H1 (cell line): ENCODE data around the gene HDAC3. TPM values are rescaled to one million over a fixed set of nuclear protein-coding genes. Genes with fewer than 3 reads are reported as not detected.

ENCODE experiments used
- CTCF ChIA-PET: fragments of 300-600 bp; sonication (Branson Sonifier 250); formaldehyde crosslinking; loops from one replicate; lab custom pipeline; 2021; ENCODE audit not compliant: partially characterized antibody; lab: Charles Lee
- POLR2A ChIA-PET: fragments of 300-600 bp; sonication (Branson Sonifier 250); formaldehyde crosslinking; loops from one replicate; lab custom pipeline; 2021; ENCODE audit warnings: inconsistent platforms; ENCODE audit not compliant: partially characterized antibody; lab: Charles Lee
- DNase-seq, 2 experiments: peaks; one replicate each; pipeline versions ENCODE4 v3.0.0 to v3.0.0-alpha.2; 2010 to 2022; ENCODE audit warnings: low spot score in 2 of 2, low read depth in 1 of 2, mixed read lengths in 1 of 2
- FAIRE-seq: peaks from 2 replicates; lab custom pipeline; 2011; peaks lifted over from hg19 to GRCh38; lab: Jason Lieb, UNC
- H2AFZ ChIP-seq: 2 replicates; pipeline ENCODE4 v1.8.1; 2012; ENCODE audit warnings: low read length, inconsistent platforms
- H2AK5ac ChIP-seq: 2 replicates; pipeline ENCODE4 v1.6.1; 2013; ENCODE audit warnings: low read depth, low read length
- H2BK120ac ChIP-seq: replicated peaks from 2 replicates; pipeline ENCODE3; 2013; ENCODE audit warnings: low read depth, low read length, inconsistent platforms
- H2BK12ac ChIP-seq: 2 replicates; pipeline ENCODE4 v1.6.1; 2013; ENCODE audit warnings: low read depth, low read length
- H2BK15ac ChIP-seq: 2 replicates; pipeline ENCODE4 v1.6.1; 2013; ENCODE audit warnings: low read length
- H2BK20ac ChIP-seq: 2 replicates; pipeline ENCODE4 v1.6.1; 2013; ENCODE audit warnings: low read length
- H2BK5ac ChIP-seq: 2 replicates; pipeline ENCODE4 v1.6.1; 2013; ENCODE audit warnings: low read depth, low read length
- H3K14ac ChIP-seq: 2 replicates; pipeline ENCODE4 v1.6.1; 2013; ENCODE audit warnings: inconsistent platforms; ENCODE audit not compliant: insufficient read length
- H3K18ac ChIP-seq: 2 replicates; pipeline ENCODE4 v1.6.1; 2013; ENCODE audit warnings: low read length; ENCODE audit errors: extremely low read depth
- H3K23ac ChIP-seq: 2 replicates; pipeline ENCODE4 v1.6.1; 2013; ENCODE audit warnings: inconsistent platforms; ENCODE audit not compliant: insufficient read length
- H3K23me2 ChIP-seq: 2 replicates; pipeline ENCODE4 v1.6.1; 2013; ENCODE audit warnings: low read depth, low read length
- H3K27ac ChIP-seq: 2 replicates; pipeline ENCODE4 v1.6.1; 2011; ENCODE audit warnings: low read depth, low read length, inconsistent platforms
- H3K27me3 ChIP-seq, 4 experiments: replicated peaks in 1 of 4; 1 replicate in 1 of 4; 2 replicates in 3 of 4; pipeline versions ENCODE4 v1.6.1 to v1.8.1; 2011 to 2013; ENCODE audit warnings: low read length in 3 of 4, mild to moderate bottlenecking in 3 of 4, inconsistent platforms in 2 of 4, mixed read lengths in 2 of 4, moderate library complexity in 1 of 4; ENCODE audit not compliant: control insufficient read depth in 3 of 4, insufficient read depth in 3 of 4; ENCODE audit errors: extremely low read depth in 1 of 4
- H3K36me3 ChIP-seq, 4 experiments: 2 replicates each; pipeline versions ENCODE4 v1.6.1 to v1.8.1; 2011 to 2013; ENCODE audit warnings: mild to moderate bottlenecking in 4 of 4, low read length in 3 of 4, moderate library complexity in 2 of 4, control low read depth in 1 of 4, inconsistent platforms in 1 of 4; ENCODE audit not compliant: insufficient read depth in 4 of 4, control insufficient read depth in 2 of 4
- H3K4ac ChIP-seq: replicated peaks from 2 replicates; pipeline ENCODE3; 2013; ENCODE audit warnings: low read length, low read depth, mixed read lengths, inconsistent platforms; ENCODE audit not compliant: insufficient read length
- H3K4me1 ChIP-seq, 4 experiments: replicated peaks in 1 of 4; 1 replicate in 1 of 4; 2 replicates in 3 of 4; pipeline versions ENCODE4 v1.6.1 to v1.8.1; 2011 to 2013; ENCODE audit warnings: low read length in 3 of 4, inconsistent platforms in 2 of 4, mixed read lengths in 1 of 4; ENCODE audit not compliant: insufficient read depth in 4 of 4, control insufficient read depth in 3 of 4
- H3K4me2 ChIP-seq, 2 experiments: 2 replicates each; pipeline versions ENCODE4 v1.6.1 to v1.8.1; 2011 to 2013; ENCODE audit warnings: low read depth in 2 of 2, low read length in 2 of 2, control low read depth in 1 of 2, inconsistent platforms in 1 of 2, mild to moderate bottlenecking in 1 of 2; ENCODE audit not compliant: insufficient read depth in 1 of 2
- H3K4me3 ChIP-seq, 4 experiments: fragments of 200-600, 300-600 bp in 1 of 4; sonication (generic), shearing (Covaris generic), sonication (Bioruptor Twin) in 1 of 4; 2 replicates each; pipeline versions ENCODE4 v1.5.1 to v1.8.1; 2011 to 2016; ENCODE audit warnings: low read length in 4 of 4, low read depth in 3 of 4, control low read depth in 2 of 4, inconsistent platforms in 2 of 4, mild to moderate bottlenecking in 2 of 4, mixed read lengths in 1 of 4, moderate library complexity in 1 of 4; ENCODE audit not compliant: insufficient read depth in 2 of 4; ENCODE audit errors: extremely low read depth in 1 of 4
- H3K56ac ChIP-seq: replicated peaks from 2 replicates; pipeline ENCODE3; 2013; ENCODE audit warnings: low read depth, mild to moderate bottlenecking, mixed read lengths, low read length, inconsistent platforms; ENCODE audit not compliant: insufficient read length
- H3K79me1 ChIP-seq: 2 replicates; pipeline ENCODE4 v1.6.1; 2013; ENCODE audit warnings: low read depth, low read length, control low read depth
- H3K79me2 ChIP-seq, 2 experiments: 2 replicates each; pipeline versions ENCODE4 v1.6.1 to v1.8.1; 2012 to 2013; ENCODE audit warnings: low read length in 2 of 2, mild to moderate bottlenecking in 2 of 2, inconsistent platforms in 1 of 2; ENCODE audit not compliant: insufficient read depth in 2 of 2, control insufficient read depth in 1 of 2
- H3K9ac ChIP-seq, 4 experiments: replicated peaks in 1 of 4; 1 replicate in 1 of 4; 2 replicates in 3 of 4; pipeline versions ENCODE4 v1.6.1 to v1.8.1; 2011 to 2013; ENCODE audit warnings: low read depth in 3 of 4, low read length in 3 of 4, control low read depth in 2 of 4, mild to moderate bottlenecking in 2 of 4, moderate library complexity in 2 of 4, inconsistent platforms in 1 of 4; ENCODE audit errors: extremely low read depth in 1 of 4
- H3K9me3 ChIP-seq, 2 experiments: 2 replicates each; pipeline versions ENCODE4 v1.6.1 to v1.8.1; 2012 to 2013; ENCODE audit warnings: mild to moderate bottlenecking in 2 of 2, moderate library complexity in 2 of 2, control low read depth in 1 of 2, inconsistent platforms in 1 of 2, low read depth in 1 of 2, low read length in 1 of 2, mixed read lengths in 1 of 2; ENCODE audit not compliant: insufficient read depth in 2 of 2
- H4K20me1 ChIP-seq, 2 experiments: replicated peaks in 1 of 2; 2 replicates each; pipeline versions ENCODE3 to v1.8.1; 2011 to 2013; ENCODE audit warnings: inconsistent platforms in 2 of 2, low read length in 2 of 2, mild to moderate bottlenecking in 1 of 2; ENCODE audit not compliant: insufficient read depth in 2 of 2, control insufficient read depth in 1 of 2
- H4K5ac ChIP-seq: 2 replicates; pipeline ENCODE4 v1.6.1; 2013; ENCODE audit warnings: low read length, low read depth, mixed read lengths, inconsistent platforms; ENCODE audit not compliant: insufficient read length
- H4K8ac ChIP-seq: 2 replicates; pipeline ENCODE4 v1.8.0; 2013; ENCODE audit warnings: mild to moderate bottlenecking, moderate library complexity, low read length, inconsistent platforms; ENCODE audit not compliant: insufficient read depth; ENCODE audit errors: extremely low read depth
- H4K91ac ChIP-seq: replicated peaks from 2 replicates; pipeline ENCODE3; 2013; ENCODE audit warnings: low read length, mixed read lengths, inconsistent platforms; ENCODE audit not compliant: insufficient read length
- CBX5 ChIP-seq: fragments of 300-800, 300-1000 bp; sonication (generic); IDR thresholded peaks from 2 replicates; pipeline ENCODE4 v1.7.1; 2016; ENCODE audit warnings: antibody characterized with exemption, low read length, low read depth
- CEBPB ChIP-seq: IDR thresholded peaks from 2 replicates; pipeline ENCODE4 v1.6.1; 2012; ENCODE audit warnings: low read depth, low read length
- HDAC2 ChIP-seq, 2 experiments: fragments of 300-600 bp in 1 of 2; sonication (generic) in 1 of 2; IDR thresholded peaks; 2 replicates each; pipeline ENCODE4 v1.6.1; 2011 to 2012; ENCODE audit warnings: low read depth in 2 of 2, low read length in 2 of 2, mild to moderate bottlenecking in 2 of 2, moderate library complexity in 2 of 2, borderline replicate concordance in 1 of 2, inconsistent platforms in 1 of 2
- RBBP5 ChIP-seq: IDR thresholded peaks from 2 replicates; pipeline ENCODE4 v1.7.1; 2012; ENCODE audit warnings: low read depth, mild to moderate bottlenecking, inconsistent platforms, low read length, moderate library complexity, borderline replicate concordance
- RFX5 ChIP-seq: IDR thresholded peaks from 2 replicates; pipeline ENCODE4 v1.6.1; 2011; ENCODE audit warnings: low read depth, low read length, improper control_type of control experiment, borderline replicate concordance
- polyA plus RNA-seq, 7 experiments: library from polyadenylated mRNA; depleted of rRNA in 3 of 7; stranded (reverse) in 5 of 7; unstranded in 2 of 7; fragments of >200 nt in 5 of 7; fragments of 200-250 nt in 2 of 7; gene quantifications; 1 replicate in 5 of 7; 2 replicates in 1 of 7; 4 replicates in 1 of 7; pipeline versions ENCODE4 v1.2.1 to v1.2.3, GENCODE V29; 2011 to 2013; ENCODE audit warnings: missing spikeins in 2 of 7, mixed read lengths in 2 of 7
- total RNA-seq: library from RNA; stranded (reverse); fragmentation: NEBNext Ultra II Directional; extraction: Animal tissue kit (Norgen Biotek cat#: 25700); gene quantifications from 2 replicates; pipeline ENCODE4 v1.2.1, GENCODE V29; 2021
- TF ChIP-seq, protein P1 (sequence below), 3 experiments: IDR thresholded peaks; 1 replicate in 2 of 3; 2 replicates in 1 of 3; pipeline versions ENCODE4 v1.5.1 to v1.6.1; 2011; ENCODE audit warnings: low read length in 3 of 3, mild to moderate bottlenecking in 3 of 3, inconsistent platforms in 2 of 3, low read depth in 1 of 3, moderate library complexity in 1 of 3; ENCODE audit not compliant: insufficient read depth in 1 of 3; ENCODE audit errors: control extremely low read depth in 1 of 3
- TF ChIP-seq, protein P2 (sequence below): IDR thresholded peaks from 2 replicates; pipeline ENCODE4 v1.6.1; 2012; ENCODE audit warnings: inconsistent platforms
- TF ChIP-seq, protein P3 (sequence below): IDR thresholded peaks from 2 replicates; pipeline ENCODE4 v1.6.1; 2011; ENCODE audit warnings: low read length, improper control_type of control experiment
- TF ChIP-seq, protein P4 (sequence below): IDR thresholded peaks from 2 replicates; pipeline ENCODE4 v1.6.1; 2012; ENCODE audit warnings: inconsistent platforms

HDAC3 gene
- total and polyA plus RNA-seq, 2 of the 8 experiments (the other 6 are each of a cell fraction or from before 2014, with no cell fraction given), result 99.0 to 120 TPM

DNA sequence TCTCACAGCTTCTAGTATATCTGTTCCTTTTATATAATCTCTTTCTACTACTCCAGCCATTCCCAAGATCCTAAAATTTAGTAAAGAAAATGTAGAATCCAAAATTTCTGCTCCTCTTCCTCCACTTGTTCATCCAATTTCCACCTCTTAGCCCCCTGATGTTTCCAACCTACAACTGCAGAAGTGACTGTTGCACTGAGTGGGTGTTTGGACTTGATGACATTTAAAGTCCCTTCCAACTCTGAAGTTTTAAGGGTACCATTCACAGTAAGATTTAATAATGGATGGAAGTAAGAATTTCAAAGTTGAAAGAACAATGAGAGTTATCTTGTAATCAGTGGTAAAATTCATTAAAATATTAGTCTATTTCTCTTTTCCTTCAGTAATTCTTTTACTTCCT, 23.3 kb downstream of the HDAC3 start:
- no peak for DNase-seq
- H3K4me1 ChIP-seq, result peaks cover 0 to 4% (median 2%) of the 10 kb centered on the region in 4 experiments; a peak in 3 of 7 replicates
- H3K9ac ChIP-seq, result no peak overlapping the region
- no peak overlapping the region for H3K56ac ChIP-seq
- peaks cover 3% of the 10 kb centered on the region; the same call in 1 of the 2 replicates for H3K23me2 ChIP-seq
- H2BK120ac ChIP-seq, result no peak overlapping the region
- H3K4ac ChIP-seq, result no peak overlapping the region
- no peaks in the 10 kb centered on the region for H3K36me3 ChIP-seq
- H2BK12ac ChIP-seq, result no peak overlapping the region
- ChIA-PET CTCF (interaction anchor here (0.5 to 8.8 kb wide), 4 partner anchors 21 to 174 kb away, joined by 4 to 74 read pairs (median 6); no protein-coding TSS in a partner anchor), POLR2A (interaction anchor here (1.5 to 8.2 kb wide), 2 partner anchors 8 to 24 kb away, joined by 4 to 55 read pairs; partner anchors contain the start of genes HDAC3 and RELL2)
- TF ChIP-seq RFX5 (no peak), HDAC2 (IDR thresholded peaks at IDR 0.05; ENCODE audit: borderline replicate concordance in 1 of 2, low read depth in 2 of 2, low read length in 2 of 2) (no peak), RBBP5 (no peak), CEBPB (no peak), CBX5 (no peak)
- TF ChIP-seq, protein P1, sequence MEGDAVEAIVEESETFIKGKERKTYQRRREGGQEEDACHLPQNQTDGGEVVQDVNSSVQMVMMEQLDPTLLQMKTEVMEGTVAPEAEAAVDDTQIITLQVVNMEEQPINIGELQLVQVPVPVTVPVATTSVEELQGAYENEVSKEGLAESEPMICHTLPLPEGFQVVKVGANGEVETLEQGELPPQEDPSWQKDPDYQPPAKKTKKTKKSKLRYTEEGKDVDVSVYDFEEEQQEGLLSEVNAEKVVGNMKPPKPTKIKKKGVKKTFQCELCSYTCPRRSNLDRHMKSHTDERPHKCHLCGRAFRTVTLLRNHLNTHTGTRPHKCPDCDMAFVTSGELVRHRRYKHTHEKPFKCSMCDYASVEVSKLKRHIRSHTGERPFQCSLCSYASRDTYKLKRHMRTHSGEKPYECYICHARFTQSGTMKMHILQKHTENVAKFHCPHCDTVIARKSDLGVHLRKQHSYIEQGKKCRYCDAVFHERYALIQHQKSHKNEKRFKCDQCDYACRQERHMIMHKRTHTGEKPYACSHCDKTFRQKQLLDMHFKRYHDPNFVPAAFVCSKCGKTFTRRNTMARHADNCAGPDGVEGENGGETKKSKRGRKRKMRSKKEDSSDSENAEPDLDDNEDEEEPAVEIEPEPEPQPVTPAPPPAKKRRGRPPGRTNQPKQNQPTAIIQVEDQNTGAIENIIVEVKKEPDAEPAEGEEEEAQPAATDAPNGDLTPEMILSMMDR (IDR thresholded peaks at IDR 0.05; ENCODE audit: control extremely low read depth in 1 of 3, insufficient read depth in 1 of 3, low read depth in 1 of 3, low read length in 3 of 3), result no peak
- TF ChIP-seq, protein P2, sequence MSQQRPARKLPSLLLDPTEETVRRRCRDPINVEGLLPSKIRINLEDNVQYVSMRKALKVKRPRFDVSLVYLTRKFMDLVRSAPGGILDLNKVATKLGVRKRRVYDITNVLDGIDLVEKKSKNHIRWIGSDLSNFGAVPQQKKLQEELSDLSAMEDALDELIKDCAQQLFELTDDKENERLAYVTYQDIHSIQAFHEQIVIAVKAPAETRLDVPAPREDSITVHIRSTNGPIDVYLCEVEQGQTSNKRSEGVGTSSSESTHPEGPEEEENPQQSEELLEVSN, result no peak
- TF ChIP-seq, protein P3, sequence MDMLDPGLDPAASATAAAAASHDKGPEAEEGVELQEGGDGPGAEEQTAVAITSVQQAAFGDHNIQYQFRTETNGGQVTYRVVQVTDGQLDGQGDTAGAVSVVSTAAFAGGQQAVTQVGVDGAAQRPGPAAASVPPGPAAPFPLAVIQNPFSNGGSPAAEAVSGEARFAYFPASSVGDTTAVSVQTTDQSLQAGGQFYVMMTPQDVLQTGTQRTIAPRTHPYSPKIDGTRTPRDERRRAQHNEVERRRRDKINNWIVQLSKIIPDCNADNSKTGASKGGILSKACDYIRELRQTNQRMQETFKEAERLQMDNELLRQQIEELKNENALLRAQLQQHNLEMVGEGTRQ, result no peak
- TF ChIP-seq, protein P4, sequence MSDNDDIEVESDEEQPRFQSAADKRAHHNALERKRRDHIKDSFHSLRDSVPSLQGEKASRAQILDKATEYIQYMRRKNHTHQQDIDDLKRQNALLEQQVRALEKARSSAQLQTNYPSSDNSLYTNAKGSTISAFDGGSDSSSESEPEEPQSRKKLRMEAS, result no peak
- H4K91ac ChIP-seq, result no peak overlapping the region
- H3K79me1 ChIP-seq, result no peaks in the 10 kb centered on the region; the same call in 1 of the 2 replicates
- H2BK15ac ChIP-seq, result no peak overlapping the region
- H3K18ac ChIP-seq, result no peak overlapping the region
- H4K8ac ChIP-seq, result no peak overlapping the region
- no peak overlapping the region for H2BK5ac ChIP-seq
- H3K79me2 ChIP-seq, result peaks cover 8 to 89% of the 10 kb centered on the region in 2 experiments
- H2AFZ ChIP-seq, result no peak overlapping the region
- H4K5ac ChIP-seq, result no peak overlapping the region
- no peak overlapping the region for H3K4me3 ChIP-seq
- no peak overlapping the region for H3K4me2 ChIP-seq
- H3K23ac ChIP-seq, result no peak overlapping the region
- no peaks in the 10 kb centered on the region for H3K27me3 ChIP-seq
- peaks cover 0 to 4% of the 10 kb centered on the region in 2 experiments for H4K20me1 ChIP-seq
- no peak overlapping the region for H3K14ac ChIP-seq
- H2AK5ac ChIP-seq, result no peak overlapping the region
- no peaks in the 10 kb centered on the region for H3K9me3 ChIP-seq
- H3K27ac ChIP-seq, result no peak overlapping the region
- FAIRE-seq, result no peak
- H2BK20ac ChIP-seq, result no peak overlapping the region
